Fibroblast of lung (primary cell): ENCODE measurements around the gene ZNF813.

Experiments
- EZH2 ChIP-seq: IDR thresholded peaks from 2 replicates; pipeline ENCODE4 v1.5.1; 2012; ENCODE audit warnings: low read length, control low read depth, mild to moderate bottlenecking; ENCODE audit errors: missing control alignments
- TF ChIP-seq, protein P1 (sequence below), 2 donors: IDR thresholded peaks in 1 of 2; conservative IDR thresholded peaks in 1 of 2; 1 replicate in 1 of 2; 2 replicates in 1 of 2; pipeline ENCODE4 v1.5.1; 2011 to 2012; ENCODE audit warnings: low read length in 2 of 2, control low read depth in 1 of 2, inconsistent platforms in 1 of 2, low read depth in 1 of 2, mild to moderate bottlenecking in 1 of 2

DNA sequence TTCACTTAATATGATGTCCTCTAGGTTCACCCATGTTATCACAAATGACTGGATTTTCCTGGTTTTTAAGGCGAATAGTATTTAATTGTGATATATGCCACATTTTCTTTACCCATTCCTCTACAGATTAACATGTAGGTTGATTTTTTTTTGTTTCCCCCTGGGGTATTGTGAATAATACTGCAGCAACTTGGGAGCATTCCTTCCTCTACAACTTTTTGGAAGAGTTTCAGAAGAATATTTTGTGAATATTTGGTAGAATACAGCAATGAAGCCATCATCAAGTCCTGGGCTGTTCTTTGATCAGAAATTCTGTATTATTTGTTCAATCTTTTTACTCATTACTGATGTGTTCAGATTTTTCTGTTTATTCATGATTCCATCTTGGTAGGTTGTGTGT is 64.8 kb downstream of the ZNF813 start:
- TF ChIP-seq, protein P1, sequence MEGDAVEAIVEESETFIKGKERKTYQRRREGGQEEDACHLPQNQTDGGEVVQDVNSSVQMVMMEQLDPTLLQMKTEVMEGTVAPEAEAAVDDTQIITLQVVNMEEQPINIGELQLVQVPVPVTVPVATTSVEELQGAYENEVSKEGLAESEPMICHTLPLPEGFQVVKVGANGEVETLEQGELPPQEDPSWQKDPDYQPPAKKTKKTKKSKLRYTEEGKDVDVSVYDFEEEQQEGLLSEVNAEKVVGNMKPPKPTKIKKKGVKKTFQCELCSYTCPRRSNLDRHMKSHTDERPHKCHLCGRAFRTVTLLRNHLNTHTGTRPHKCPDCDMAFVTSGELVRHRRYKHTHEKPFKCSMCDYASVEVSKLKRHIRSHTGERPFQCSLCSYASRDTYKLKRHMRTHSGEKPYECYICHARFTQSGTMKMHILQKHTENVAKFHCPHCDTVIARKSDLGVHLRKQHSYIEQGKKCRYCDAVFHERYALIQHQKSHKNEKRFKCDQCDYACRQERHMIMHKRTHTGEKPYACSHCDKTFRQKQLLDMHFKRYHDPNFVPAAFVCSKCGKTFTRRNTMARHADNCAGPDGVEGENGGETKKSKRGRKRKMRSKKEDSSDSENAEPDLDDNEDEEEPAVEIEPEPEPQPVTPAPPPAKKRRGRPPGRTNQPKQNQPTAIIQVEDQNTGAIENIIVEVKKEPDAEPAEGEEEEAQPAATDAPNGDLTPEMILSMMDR (conservative IDR thresholded peaks at IDR 0.05 in 1 of 2, IDR thresholded peaks at IDR 0.05 in 1 of 2; ENCODE audit: low read depth in 1 of 2, low read length in 2 of 2) = no peak
- TF ChIP-seq EZH2 = no peak
